GM10847 (cell line): ENCODE results near the gene HLA-DOA.

Source experiments
- POLR2A ChIP-seq: IDR thresholded peaks from 2 replicates; pipeline ENCODE4 v1.6.1; 2011; ENCODE audit not compliant: insufficient read length; ENCODE audit errors: extremely low read depth

The HLA-DOA gene

DNA sequence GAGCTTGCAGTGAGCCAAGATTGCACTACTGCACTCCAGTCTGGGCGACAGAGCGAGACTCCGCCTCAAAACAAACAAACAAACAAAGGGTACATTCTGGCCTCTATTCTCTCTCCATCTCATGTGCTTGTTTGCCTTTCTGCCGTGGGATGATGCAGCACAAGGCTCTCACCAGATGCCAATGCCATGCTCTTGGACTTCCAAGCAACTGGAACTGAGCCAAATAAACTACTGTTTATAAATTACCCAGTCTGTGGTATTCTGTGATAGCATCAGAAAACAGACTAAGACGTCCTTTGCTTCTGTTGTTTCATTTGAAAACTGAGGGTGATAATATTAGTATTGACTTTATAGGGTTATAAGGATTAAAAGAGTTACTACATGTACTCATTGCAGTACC, 44.6 kb downstream of the HLA-DOA start:
- no peak for TF ChIP-seq POLR2A

DNA sequence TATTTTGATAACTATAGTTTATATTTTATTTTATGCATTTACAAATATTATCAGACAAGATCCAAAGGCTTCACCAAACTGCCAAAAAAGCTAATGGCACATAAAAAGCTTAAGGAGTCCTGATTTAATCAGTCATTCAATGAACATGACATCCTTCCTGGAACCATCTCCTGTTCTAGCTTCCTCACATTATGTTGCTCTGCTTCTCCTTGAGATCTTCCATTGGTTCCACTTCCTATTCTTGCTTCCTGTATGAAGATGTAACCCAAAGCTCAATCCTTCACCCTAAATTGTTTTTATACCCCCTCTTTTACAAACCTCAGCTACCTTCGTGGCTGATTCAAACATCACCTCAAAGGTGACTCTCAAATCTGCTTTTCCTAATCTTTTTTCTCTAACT, 45.5 kb downstream of the HLA-DOA start:
- no peak for TF ChIP-seq POLR2A

DNA sequence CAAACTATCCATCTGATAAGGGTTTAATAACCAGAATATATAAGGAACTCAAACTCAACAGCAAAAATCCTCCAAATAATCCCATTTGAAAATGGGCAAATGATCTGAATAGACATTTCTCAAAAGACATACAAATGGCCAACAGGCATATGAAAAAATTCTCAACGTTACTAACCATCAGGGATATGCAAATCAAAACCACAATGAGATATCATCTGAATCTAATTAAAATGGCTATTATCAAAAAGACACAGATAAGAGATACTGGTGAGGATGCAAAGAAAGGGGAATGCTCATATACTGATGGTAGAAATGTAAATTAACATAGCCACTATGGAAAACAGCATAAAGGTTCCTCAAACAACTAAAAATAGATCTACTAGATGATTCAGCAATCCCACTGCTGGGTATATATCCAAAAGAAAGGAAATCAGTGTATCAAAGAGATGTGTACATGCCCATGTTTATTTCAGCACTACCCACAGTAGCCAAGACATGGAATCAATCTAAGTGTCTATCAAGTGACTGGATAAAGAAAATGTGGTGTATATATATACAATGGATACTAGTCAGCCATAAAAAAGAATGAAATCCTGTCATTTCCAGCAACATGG, 47.1 kb downstream of the HLA-DOA start:
- no peak for TF ChIP-seq POLR2A

GRCh38 chr6:32960563-32960962, 48.8 kb downstream of the HLA-DOA start:
- TF ChIP-seq POLR2A, result no peak

DNA sequence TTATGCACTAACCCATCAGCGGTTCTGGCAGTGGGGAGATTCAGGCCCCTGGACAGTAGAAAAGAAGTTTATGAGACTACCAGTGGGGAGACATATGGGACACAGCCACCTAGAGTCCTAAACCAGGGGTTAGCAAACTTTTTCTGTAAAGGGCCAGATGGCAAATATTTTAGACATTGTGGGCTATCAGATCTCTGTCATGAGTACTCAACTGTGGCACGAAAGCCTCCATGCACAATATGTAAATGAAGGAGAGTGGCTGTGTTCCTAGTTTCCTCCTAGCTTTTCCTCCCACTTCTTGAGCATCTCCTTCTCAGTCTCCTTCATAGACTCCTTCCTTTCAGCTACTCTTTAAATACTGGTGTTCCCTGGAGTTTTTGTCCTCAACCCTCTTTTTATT, 53.2 kb downstream of the HLA-DOA start:
- no peak for TF ChIP-seq POLR2A

DNA sequence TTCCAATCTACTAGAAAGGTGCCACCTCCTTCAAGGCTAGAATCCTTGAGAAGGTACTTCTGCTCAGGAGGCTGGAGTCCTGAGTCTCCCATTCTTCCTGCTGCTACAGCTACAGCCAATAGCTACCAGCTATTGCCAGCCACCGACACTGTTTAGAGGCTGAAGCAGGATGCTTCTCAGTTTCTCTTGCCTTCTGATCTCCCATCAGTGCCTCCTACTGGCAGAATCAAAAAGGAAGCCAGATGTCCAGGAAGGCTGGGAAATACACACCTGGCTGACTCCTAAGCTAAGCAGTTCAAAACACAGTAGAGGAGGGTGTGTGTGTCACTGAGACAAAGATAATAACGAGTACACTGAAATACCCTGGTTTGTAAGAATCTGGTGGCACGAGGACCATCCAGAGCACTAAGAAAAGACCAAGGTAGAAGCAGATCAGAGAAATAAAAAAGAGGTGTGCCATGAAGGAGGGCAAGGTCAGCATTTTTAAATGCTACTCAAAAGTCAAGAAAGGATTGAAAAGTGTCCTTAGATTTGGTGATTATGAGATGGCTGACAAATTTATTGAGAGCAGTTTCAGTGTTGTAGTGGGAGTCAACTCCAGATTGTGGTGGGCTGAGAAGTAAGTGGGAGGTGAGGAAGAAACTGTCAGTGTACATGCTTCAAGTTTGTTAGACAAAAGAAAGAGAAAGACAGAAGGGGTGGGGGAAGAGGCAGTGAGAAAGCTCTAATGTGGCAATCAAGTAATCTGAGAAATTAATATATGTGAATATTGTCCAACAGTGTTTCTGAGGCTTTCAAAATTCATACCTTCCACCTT, 54.2 kb downstream of the HLA-DOA start:
- no peak for TF ChIP-seq POLR2A

DNA sequence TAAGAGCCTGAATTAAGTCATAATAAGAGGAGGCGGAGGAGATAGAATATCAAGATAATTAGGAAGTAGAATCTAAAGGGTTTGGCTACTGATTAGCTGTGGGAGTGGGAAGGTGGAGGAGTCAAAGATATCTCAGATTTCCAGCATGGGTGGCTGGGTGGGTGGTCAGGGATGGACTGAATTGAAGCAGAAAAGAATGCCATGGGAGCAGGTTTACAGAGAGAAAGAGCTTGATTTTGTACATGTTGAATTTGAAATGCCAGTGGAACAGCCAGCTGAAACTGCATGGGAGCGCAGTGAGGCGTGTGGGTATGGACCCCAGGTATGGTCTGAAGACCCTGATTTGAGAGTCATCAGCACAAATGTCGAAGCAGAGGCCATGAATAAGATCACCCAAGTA, 55.1 kb downstream of the HLA-DOA start:
- TF ChIP-seq POLR2A, result no peak
